ENCODE results near the gene WNT3A.

The WNT3A gene

DNA sequence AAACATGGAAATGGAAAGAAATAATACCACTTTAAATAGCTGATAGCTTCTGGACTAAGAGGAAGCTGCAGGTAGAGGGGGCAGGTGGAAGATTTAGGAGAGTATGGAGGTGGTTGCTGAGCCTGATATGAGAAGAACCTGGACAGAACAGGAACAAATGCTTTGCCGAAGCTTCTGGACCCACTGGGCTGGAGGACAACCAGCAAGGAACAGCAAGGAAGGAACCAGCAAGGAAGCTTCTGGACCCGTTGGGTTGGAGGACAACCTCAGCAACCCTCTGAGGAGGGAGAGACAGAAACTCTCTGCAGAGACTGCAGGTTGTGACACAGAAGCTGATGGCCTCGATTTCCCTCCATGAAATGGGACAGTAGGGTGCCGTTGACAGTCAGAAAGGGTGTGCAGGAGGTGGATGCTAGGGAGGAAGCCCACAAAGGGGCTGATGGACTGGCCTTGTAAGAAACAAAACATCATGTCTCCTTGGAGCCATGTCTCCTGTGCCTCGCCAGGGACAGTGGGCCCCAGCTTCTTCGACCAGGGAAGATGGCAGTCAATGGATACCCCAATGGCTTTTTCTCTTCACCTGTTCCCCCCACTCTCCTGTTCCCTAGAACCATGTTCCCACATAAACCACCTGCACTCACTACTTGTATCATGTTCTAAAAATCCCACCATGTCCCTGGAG is 8.3 kb upstream of the WNT3A start:
- no peak overlapping the region for H3K4me3 ChIP-seq (ENCODE audit: low read length)
- DNase-seq (ENCODE audit: low read depth, low spot score): no peak

DNA sequence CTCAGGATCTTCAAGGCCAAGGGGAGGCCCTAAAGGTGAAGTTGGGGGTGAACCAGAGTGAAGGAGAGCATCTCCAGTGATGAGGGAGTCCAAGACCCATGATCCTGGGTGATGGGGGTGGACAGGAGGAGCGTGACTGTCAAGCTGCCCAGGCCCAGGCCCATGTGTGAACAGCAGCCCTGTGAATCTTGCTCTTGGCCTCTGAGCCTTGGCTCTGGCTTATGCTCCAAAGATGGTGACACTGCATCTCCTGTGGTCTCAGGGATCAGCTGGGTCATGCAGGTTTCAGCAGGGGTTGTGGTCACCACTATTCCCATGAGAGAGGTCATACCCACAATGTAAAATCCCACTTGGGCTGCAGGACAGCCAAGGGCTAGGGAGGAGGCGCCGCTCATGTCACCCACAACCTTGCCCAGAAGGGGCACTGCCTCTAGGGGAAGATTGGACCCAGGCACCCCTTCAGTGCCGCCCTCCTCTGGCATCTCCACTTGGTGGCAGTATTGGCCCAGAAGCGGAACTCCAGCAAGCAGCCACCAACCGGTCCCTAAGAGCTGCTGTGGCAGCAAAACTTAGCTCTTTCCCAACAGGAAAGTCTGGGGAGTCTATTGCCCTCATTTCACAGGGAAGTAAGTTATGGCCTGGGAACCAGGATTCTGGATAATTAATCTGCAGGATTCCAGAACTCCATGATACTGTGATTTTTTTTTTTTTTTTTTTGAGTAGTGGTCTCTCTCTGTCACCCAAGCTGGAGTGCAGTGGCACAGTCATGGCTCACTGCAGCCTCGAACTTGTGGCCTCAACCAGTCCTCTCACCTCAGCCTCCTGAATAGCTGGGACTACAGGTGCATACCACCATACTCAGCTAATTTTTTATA is 7.5 kb upstream of the WNT3A start:
- DNase-seq (ENCODE audit: low read depth, low spot score): peak; percentile 62
- H3K4me3 ChIP-seq (ENCODE audit: low read length): no peak overlapping the region

- no peak for DNase-seq (ENCODE audit: low read depth, low spot score)
- no peak overlapping the region for H3K4me3 ChIP-seq (ENCODE audit: low read length)
Measured at GRCh38 chr1:228000416-228000815, 6.4 kb upstream of the WNT3A start.

GRCh38 chr1:228000836-228001563 is 5.8 kb upstream of the WNT3A start:
- no peak overlapping the region for H3K4me3 ChIP-seq (ENCODE audit: low read length)
- DNase-seq (ENCODE audit: low read depth, low spot score): no peak

GRCh38 chr1:228001738-228002535 is 4.9 kb upstream of the WNT3A start:
- H3K4me3 ChIP-seq (ENCODE audit: low read length): no peak overlapping the region

GRCh38 chr1:228002792-228003191 is 4.0 kb upstream of the WNT3A start:
- no peak for DNase-seq (ENCODE audit: low read depth, low spot score)

More at GRCh38 chr1:228001738-228002535, 4.9 kb upstream of the WNT3A start:
- DNase-seq (ENCODE audit: low read depth, low spot score): no peak

GRCh38 chr1:228003461-228004330 is 3.1 kb upstream of the WNT3A start:
- no peak overlapping the region for H3K4me3 ChIP-seq (ENCODE audit: low read length)
- no peak for DNase-seq (ENCODE audit: low read depth, low spot score)

More at GRCh38 chr1:228002792-228003191, 4.0 kb upstream of the WNT3A start:
- no peak overlapping the region for H3K4me3 ChIP-seq (ENCODE audit: low read length)

- H3K4me3 ChIP-seq (ENCODE audit: low read length): no peak overlapping the region
- DNase-seq (ENCODE audit: low read depth, low spot score): no peak
Measured at GRCh38 chr1:228004331-228004855, 2.4 kb upstream of the WNT3A start.

DNA sequence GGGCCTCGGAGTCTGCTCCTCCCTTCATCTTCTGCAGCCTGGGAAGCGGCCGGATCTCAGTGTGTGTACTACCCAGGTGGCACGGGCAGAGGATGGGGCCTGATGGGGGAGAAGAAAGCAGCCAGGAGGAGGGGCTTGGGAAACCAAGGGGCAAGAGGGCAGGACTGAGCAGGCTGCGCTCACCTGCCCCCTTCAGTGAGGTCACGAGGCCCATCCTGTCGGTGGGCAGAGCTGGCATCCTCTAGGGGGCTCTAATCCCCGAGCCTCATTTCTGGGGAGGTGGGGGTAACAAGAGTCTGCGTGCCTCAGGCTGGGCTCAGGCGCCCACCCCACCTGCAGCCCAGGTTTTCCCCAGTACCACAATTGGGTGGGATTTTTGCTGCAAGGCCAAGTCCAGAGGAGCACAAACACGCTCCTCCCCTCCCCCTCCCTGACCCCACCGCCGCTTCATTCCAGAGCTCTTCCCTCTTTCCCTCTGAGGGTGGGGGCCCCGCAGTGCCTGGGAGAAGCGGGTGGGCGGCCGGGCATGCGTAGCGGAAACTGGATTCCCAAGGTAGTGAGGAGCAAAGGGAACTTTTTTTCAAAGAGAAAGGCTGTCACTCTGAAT is 1.8 kb upstream of the WNT3A start:
- no peak overlapping the region for H3K4me3 ChIP-seq (ENCODE audit: low read length)
- no peak for DNase-seq (ENCODE audit: low read depth, low spot score)

DNA sequence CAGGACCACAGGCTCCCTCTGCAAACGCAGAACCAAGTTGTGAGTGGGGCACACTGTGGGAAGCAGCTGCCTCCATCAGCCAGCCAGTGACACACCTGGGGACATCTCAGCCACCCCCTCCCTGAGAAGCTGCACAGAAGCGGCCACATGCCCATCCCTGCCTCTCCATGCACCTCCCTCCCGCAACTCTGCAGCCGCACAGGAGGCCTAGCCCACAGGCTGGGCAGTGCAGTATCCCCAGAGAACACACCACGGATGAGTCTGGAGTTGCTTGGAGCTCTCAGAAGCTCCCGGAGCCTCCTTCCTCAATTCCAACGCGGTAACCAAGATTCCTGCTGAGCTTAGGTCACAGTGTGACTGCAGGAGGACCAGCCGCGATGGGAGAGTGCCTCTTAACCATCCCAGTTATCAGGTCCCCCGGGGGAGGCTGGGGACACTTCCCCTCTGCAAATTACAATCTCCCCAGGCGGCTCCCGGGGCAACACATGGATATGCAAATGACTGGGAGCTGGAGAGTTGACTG is 1.2 kb upstream of the WNT3A start:
- H3K4me3 ChIP-seq (ENCODE audit: low read length): no peak overlapping the region
- DNase-seq (ENCODE audit: low read depth, low spot score): no peak

- no peak for DNase-seq (ENCODE audit: low read depth, low spot score)
- no peak overlapping the region for H3K4me3 ChIP-seq (ENCODE audit: low read length)
Measured at GRCh38 chr1:228006034-228006785, 588 bp upstream of the WNT3A start.

DNA sequence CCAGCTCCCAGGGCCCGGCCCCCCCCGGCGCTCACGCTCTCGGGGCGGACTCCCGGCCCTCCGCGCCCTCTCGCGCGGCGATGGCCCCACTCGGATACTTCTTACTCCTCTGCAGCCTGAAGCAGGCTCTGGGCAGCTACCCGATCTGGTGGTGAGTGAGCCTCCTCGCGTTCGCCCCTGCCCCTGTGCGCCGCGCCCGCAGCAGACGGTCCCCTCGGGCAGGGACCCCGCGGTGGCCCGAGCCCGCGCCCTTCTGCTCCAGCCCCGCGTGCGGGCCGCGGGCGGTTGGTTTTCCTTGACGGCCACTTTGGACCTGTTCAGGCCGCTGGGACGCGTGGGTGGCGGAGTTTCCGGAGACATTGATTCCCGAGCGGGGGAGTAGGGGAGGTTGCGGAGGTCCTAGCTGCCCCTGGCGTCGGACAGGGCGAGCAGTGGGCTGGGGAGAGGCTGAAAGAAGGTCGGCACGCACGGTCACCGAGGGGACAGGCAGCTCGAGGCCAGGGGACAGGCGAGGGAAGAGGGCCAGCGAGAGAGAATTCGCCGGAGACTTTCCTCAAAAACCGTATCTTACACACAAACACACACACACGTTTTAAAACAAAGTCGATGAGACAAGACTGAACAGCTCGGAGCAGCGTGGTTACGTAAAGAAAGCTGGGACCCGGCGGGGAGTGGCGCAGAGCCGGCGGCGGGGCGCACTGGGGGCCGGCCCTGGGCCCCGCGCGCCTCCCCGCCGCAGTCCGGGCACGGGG is 427 bp downstream of the WNT3A start:
- no peak overlapping the region for H3K4me3 ChIP-seq (ENCODE audit: low read length)
- no peak for DNase-seq (ENCODE audit: low read depth, low spot score)

- H3K4me3 ChIP-seq (ENCODE audit: low read length): no peak overlapping the region
- DNase-seq (ENCODE audit: low read depth, low spot score): no peak
Measured at GRCh38 chr1:228007801-228008341, 1.1 kb downstream of the WNT3A start.

GRCh38 chr1:228008391-228009115 is 1.8 kb downstream of the WNT3A start:
- no peak for DNase-seq (ENCODE audit: low read depth, low spot score)
- H3K4me3 ChIP-seq (ENCODE audit: low read length): no peak overlapping the region
